Stimulated activated CD4-positive, alpha-beta T cell treated with anti-CD3 and anti-CD28 coated beads, Interleukin-4, amount 100 ng/mL, for 1 hour (primary cell): ENCODE measurements around the gene PPM1K.

Experiments used
- DNase-seq: peaks from one replicate; pipeline ENCODE4 v3.0.0-alpha.2; 2020

The PPM1K gene

GRCh38 chr4:88216395-88216794 is 68.0 kb downstream of the PPM1K start:
- DNase-seq = no peak

GRCh38 chr4:88215351-88215750 is 69.0 kb downstream of the PPM1K start:
- DNase-seq = no peak

GRCh38 chr4:88212253-88212561 is 72.2 kb downstream of the PPM1K start:
- DNase-seq = no peak

GRCh38 chr4:88211473-88212252 is 72.7 kb downstream of the PPM1K start:
- DNase-seq = no peak

GRCh38 chr4:88208156-88208555 is 76.2 kb downstream of the PPM1K start:
- no peak for DNase-seq
